ENCODE measurements around the gene KIR2DL4.

DNA sequence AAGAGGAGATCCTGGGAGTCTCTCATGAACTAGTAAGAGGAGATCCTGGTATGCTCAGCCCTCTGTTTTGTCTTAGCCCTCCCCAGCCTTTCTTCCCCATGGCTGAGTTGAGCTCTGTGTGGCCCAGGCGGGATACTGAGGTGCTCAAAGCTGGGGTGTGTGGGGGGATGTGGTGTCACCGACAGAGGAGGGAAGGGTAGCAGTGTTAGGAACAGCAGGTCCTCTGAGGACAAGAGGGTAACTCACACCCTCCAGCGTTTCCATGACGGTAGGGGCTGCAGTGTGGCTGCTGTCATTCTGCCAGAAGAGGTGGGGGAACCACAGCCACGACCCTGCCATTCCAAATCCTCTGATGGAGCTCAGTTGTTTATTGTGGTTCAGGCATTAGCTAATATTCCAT is 691 bp downstream of the KIR2DL4 start:
- no peak for TF ChIP-seq POLR2A (IDR thresholded peaks at IDR 0.05)
- TF ChIP-seq, protein P1, sequence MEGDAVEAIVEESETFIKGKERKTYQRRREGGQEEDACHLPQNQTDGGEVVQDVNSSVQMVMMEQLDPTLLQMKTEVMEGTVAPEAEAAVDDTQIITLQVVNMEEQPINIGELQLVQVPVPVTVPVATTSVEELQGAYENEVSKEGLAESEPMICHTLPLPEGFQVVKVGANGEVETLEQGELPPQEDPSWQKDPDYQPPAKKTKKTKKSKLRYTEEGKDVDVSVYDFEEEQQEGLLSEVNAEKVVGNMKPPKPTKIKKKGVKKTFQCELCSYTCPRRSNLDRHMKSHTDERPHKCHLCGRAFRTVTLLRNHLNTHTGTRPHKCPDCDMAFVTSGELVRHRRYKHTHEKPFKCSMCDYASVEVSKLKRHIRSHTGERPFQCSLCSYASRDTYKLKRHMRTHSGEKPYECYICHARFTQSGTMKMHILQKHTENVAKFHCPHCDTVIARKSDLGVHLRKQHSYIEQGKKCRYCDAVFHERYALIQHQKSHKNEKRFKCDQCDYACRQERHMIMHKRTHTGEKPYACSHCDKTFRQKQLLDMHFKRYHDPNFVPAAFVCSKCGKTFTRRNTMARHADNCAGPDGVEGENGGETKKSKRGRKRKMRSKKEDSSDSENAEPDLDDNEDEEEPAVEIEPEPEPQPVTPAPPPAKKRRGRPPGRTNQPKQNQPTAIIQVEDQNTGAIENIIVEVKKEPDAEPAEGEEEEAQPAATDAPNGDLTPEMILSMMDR (IDR thresholded peaks at IDR 0.05), result no peak
- no peak for TF ChIP-seq POLR2AphosphoS5 (IDR thresholded peaks at IDR 0.05)
